ENCODE data around the gene MCM7. TPM values are rescaled to one million over a fixed set of nuclear protein-coding genes. Genes with fewer than 3 reads are reported as not detected.
A peak's percentile ranks its signal among the peaks of the same experiment; 100 is the strongest.

The MCM7 gene
- polyA plus RNA-seq, 1 donor (not counting 4 experiments of a cell fraction or from before 2014, with no cell fraction given), result 46.8 TPM

DNA sequence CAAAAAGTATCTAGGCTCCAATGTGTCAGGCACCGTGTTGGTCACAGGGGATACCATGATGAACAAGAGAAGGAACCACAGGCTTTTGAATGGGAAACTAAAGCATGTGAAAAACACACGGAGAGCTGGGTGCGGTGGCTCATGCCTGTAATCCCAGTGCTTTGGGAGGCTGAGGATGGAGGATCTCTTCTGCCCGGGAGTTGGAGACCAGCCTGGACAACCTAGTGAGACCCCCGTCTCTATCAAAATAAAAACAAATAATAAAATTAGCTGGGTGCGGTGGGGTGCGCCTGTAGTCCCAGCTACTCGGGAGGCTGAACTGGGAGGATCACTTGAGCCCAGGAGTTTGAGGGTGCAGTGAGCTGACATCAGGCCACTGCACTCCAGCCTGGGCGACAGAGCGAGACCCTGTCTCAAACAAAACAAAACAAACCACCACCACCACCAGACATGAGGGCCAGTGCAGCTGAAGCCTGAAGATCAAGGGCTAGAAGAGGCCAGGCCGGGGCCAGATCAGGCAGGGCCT lies 13.0 kb downstream of the MCM7 start:
- no peak for DNase-seq (ENCODE audit: low read depth, low spot score)
- peak overlapping the region; percentile 90 for H3K9ac ChIP-seq (ENCODE audit: control insufficient read depth, extremely low read depth, insufficient read depth, low read length)
- peak overlapping the region; percentile 84 to 95 (median 89) for H3K4me3 ChIP-seq (ENCODE audit: control insufficient read depth in 2 of 3, extremely low read depth in 1 of 3, insufficient read depth in 2 of 3, low read depth in 1 of 3, low read length in 3 of 3)
- peaks cover 21 to 26% of the 10 kb centered on the region in 2 experiments for H3K36me3 ChIP-seq (ENCODE audit: control insufficient read depth in 2 of 2, extremely low read depth in 1 of 2, insufficient read depth in 2 of 2, low read length in 2 of 2)
- peaks cover 27% of the 10 kb centered on the region for H3K4me1 ChIP-seq (ENCODE audit: control insufficient read depth, extremely low read depth, insufficient read depth, low read length)
- no peaks in the 10 kb centered on the region for H3K9me3 ChIP-seq (ENCODE audit: control insufficient read depth, low read depth, low read length)
- dilution Hi-C loops (cut with MboI; ENCODE audit: extremely low pct_ligation_motif_present, low sequenced_read_pairs), result no loop called here
- peak overlapping the region; percentile 74 for H2AFZ ChIP-seq (ENCODE audit: control insufficient read depth, low read length)
- no peak for FAIRE-seq
- H3K79me2 ChIP-seq (ENCODE audit: control insufficient read depth, insufficient read depth, low read length), result peaks cover 15% of the 10 kb centered on the region
- no peaks in the 10 kb centered on the region for H3K9me1 ChIP-seq (ENCODE audit: control insufficient read depth, extremely low read depth, insufficient read depth, low read length)
- H3K27ac ChIP-seq (ENCODE audit: control insufficient read depth, insufficient read depth, low read length), result peak overlapping the region; percentile 85
- H4K20me1 ChIP-seq (ENCODE audit: control insufficient read depth, extremely low read depth, insufficient read depth, low read length), result no peaks in the 10 kb centered on the region
- peak overlapping the region; percentile 82 for H3K4me2 ChIP-seq (ENCODE audit: control insufficient read depth, extremely low read depth, insufficient read depth, low read depth, low read length)
- no peaks in the 10 kb centered on the region for H3K27me3 ChIP-seq (ENCODE audit: control insufficient read depth, extremely low read depth, insufficient read depth, low read length)
- TF ChIP-seq CTCF (optimal IDR thresholded peaks at IDR 0.05 in 1 of 3, IDR thresholded peaks at IDR 0.05 in 1 of 3, conservative IDR thresholded peaks at IDR 0.05 in 1 of 3; ENCODE audit: extremely low read depth in 1 of 3, insufficient read depth in 2 of 3, low read length in 3 of 3) (no peak), EZH2 (IDR thresholded peaks at IDR 0.05; ENCODE audit: low read length) (no peak)

- H3K4me2 ChIP-seq (ENCODE audit: control insufficient read depth, extremely low read depth, insufficient read depth, low read depth, low read length), result peak overlapping the region; percentile 50
- FAIRE-seq, result peak; percentile 90
- no peaks in the 10 kb centered on the region for H3K27me3 ChIP-seq (ENCODE audit: control insufficient read depth, extremely low read depth, insufficient read depth, low read length)
- peaks cover 15% of the 10 kb centered on the region for H3K79me2 ChIP-seq (ENCODE audit: control insufficient read depth, insufficient read depth, low read length)
- H2AFZ ChIP-seq (ENCODE audit: control insufficient read depth, low read length), result peak overlapping the region; percentile 59
- TF ChIP-seq CTCF (optimal IDR thresholded peaks at IDR 0.05 in 1 of 3, IDR thresholded peaks at IDR 0.05 in 1 of 3, conservative IDR thresholded peaks at IDR 0.05 in 1 of 3; ENCODE audit: extremely low read depth in 1 of 3, insufficient read depth in 2 of 3, low read length in 3 of 3), result no peak
- TF ChIP-seq EZH2 (IDR thresholded peaks at IDR 0.05; ENCODE audit: low read length), result no peak
- H3K36me3 ChIP-seq (ENCODE audit: control insufficient read depth in 2 of 2, extremely low read depth in 1 of 2, insufficient read depth in 2 of 2, low read length in 2 of 2), result peaks cover 14 to 18% of the 10 kb centered on the region in 2 experiments
- no peaks in the 10 kb centered on the region for H4K20me1 ChIP-seq (ENCODE audit: control insufficient read depth, extremely low read depth, insufficient read depth, low read length)
- no peaks in the 10 kb centered on the region for H3K9me1 ChIP-seq (ENCODE audit: control insufficient read depth, extremely low read depth, insufficient read depth, low read length)
- peak overlapping the region; percentile 85 for H3K27ac ChIP-seq (ENCODE audit: control insufficient read depth, insufficient read depth, low read length)
- dilution Hi-C loops (cut with MboI; ENCODE audit: extremely low pct_ligation_motif_present, low sequenced_read_pairs), result no loop called here
- no peak overlapping the region for H3K4me3 ChIP-seq (ENCODE audit: control insufficient read depth in 2 of 3, extremely low read depth in 1 of 3, insufficient read depth in 2 of 3, low read depth in 1 of 3, low read length in 3 of 3)
- no peaks in the 10 kb centered on the region for H3K9me3 ChIP-seq (ENCODE audit: control insufficient read depth, low read depth, low read length)
- H3K4me1 ChIP-seq (ENCODE audit: control insufficient read depth, extremely low read depth, insufficient read depth, low read length), result peaks cover 30% of the 10 kb centered on the region
- H3K9ac ChIP-seq (ENCODE audit: control insufficient read depth, extremely low read depth, insufficient read depth, low read length), result peak overlapping the region; percentile 42
- peak; percentile 48 for DNase-seq (ENCODE audit: low read depth, low spot score)
Measured at GRCh38 chr7:100087055-100087750, 14.0 kb downstream of the MCM7 start.

Data from keratinocyte (primary cell).